HepG2 (cell line): Measurements from ENCODE around the gene AGPAT2. TPM values are rescaled to one million over a fixed set of nuclear protein-coding genes. Genes with fewer than 3 reads are reported as not detected.

Experiments
- EZH2 ChIP-seq: conservative IDR thresholded peaks from 2 replicates; pipeline ENCODE4 v1.6.1; 2012; ENCODE audit warnings: mild to moderate bottlenecking, low read depth, low read length, moderate library complexity
- FOSL2 ChIP-seq: sonication (generic); formaldehyde crosslinking; IDR thresholded peaks from 2 replicates; pipeline ENCODE4 v1.4.0; 2020; ENCODE audit warnings: missing genetic modification reagents
- GATA4 ChIP-seq: sonication (generic); IDR thresholded peaks from 2 replicates; pipeline ENCODE4 v1.6.1; 2016; ENCODE audit warnings: antibody characterized with exemption, low read depth, borderline replicate concordance
- HNF4G ChIP-seq, 2 experiments: sonication (generic) in 1 of 2; formaldehyde crosslinking in 1 of 2; IDR thresholded peaks; 2 replicates each; pipeline versions ENCODE4 v1.4.0 to v1.6.1; 2011 to 2020; ENCODE audit warnings: borderline replicate concordance in 2 of 2, low read depth in 2 of 2, mild to moderate bottlenecking in 2 of 2, low read length in 1 of 2, missing genetic modification reagents in 1 of 2, moderate library complexity in 1 of 2
- MAF1 ChIP-seq: sonication (generic); formaldehyde crosslinking; IDR thresholded peaks from 2 replicates; pipeline ENCODE4 v1.5.0; 2020; ENCODE audit warnings: missing genetic modification reagents, borderline replicate concordance
- NCOA2 ChIP-seq: sonication (generic); formaldehyde crosslinking; IDR thresholded peaks from 2 replicates; pipeline ENCODE4 v1.8.0; 2022; ENCODE audit warnings: inconsistent platforms
- SNAPC2 ChIP-seq: sonication (generic); formaldehyde crosslinking; IDR thresholded peaks from 2 replicates; pipeline ENCODE4 v1.8.1; 2022; ENCODE audit warnings: mild to moderate bottlenecking, missing genetic modification reagents
- SOX6 ChIP-seq, 2 experiments: fragments of 450-650 bp in 1 of 2; sonication (generic) in 1 of 2; formaldehyde crosslinking in 1 of 2; IDR thresholded peaks; 2 replicates each; pipeline versions ENCODE4 v1.4.0 to v1.6.1; 2017 to 2020; ENCODE audit warnings: antibody characterized with exemption in 1 of 2, mild to moderate bottlenecking in 1 of 2, missing genetic modification reagents in 1 of 2
- ZBTB1 ChIP-seq: sonication (generic); formaldehyde crosslinking; IDR thresholded peaks from 2 replicates; pipeline ENCODE4 v1.4.0; 2020; ENCODE audit warnings: missing genetic modification reagents, borderline replicate concordance
- ZNF331 ChIP-seq: sonication (generic); formaldehyde crosslinking; IDR thresholded peaks from 2 replicates; pipeline ENCODE4 v1.4.0; 2020; ENCODE audit warnings: missing genetic modification reagents
- ZNF382 ChIP-seq: sonication (generic); formaldehyde crosslinking; IDR thresholded peaks from 2 replicates; pipeline ENCODE4 v1.5.0; 2020; ENCODE audit warnings: missing genetic modification reagents, mild to moderate bottlenecking, borderline replicate concordance
- ZNF629 ChIP-seq: sonication (generic); formaldehyde crosslinking; conservative IDR thresholded peaks from 2 replicates; pipeline ENCODE4 v1.5.0; 2020; ENCODE audit warnings: missing genetic modification reagents
- ZNF75D ChIP-seq: sonication (generic); formaldehyde crosslinking; IDR thresholded peaks from 2 replicates; pipeline ENCODE4 v1.8.1; 2023; ENCODE audit warnings: missing genetic modification reagents, mild to moderate bottlenecking, borderline replicate concordance
- ZNF775 ChIP-seq: sonication (generic); formaldehyde crosslinking; IDR thresholded peaks from 2 replicates; pipeline ENCODE4 v1.4.0; 2020; ENCODE audit warnings: missing genetic modification reagents, mild to moderate bottlenecking, moderate library complexity, borderline replicate concordance
- ZNF790 ChIP-seq: sonication (generic); formaldehyde crosslinking; IDR thresholded peaks from 2 replicates; pipeline ENCODE4 v1.8.0; 2022; ENCODE audit warnings: missing genetic modification reagents, mild to moderate bottlenecking, borderline replicate concordance
- polyA plus RNA-seq, 8 experiments: library from polyadenylated mRNA; depleted of rRNA in 3 of 8; stranded (reverse) in 7 of 8; unstranded in 1 of 8; fragments of >200 nt; fragmentation: Illumina TruSeq in 4 of 8; extraction: Trizol in 4 of 8; gene quantifications; 2 replicates each; pipeline versions ENCODE4 v1.2.1 to v1.2.3, GENCODE V29; 2011 to 2016; ENCODE audit warnings: low read depth in 4 of 8, missing spikeins in 1 of 8, mixed read lengths in 1 of 8; ENCODE audit not compliant: insufficient read depth in 1 of 8
- total RNA-seq, 5 experiments: library from RNA; depleted of rRNA; stranded (reverse); fragments of >200 nt; fragmentation: Illumina TruSeq; extraction: Trizol; gene quantifications; 2 replicates each; pipeline ENCODE4 v1.2.3, GENCODE V29; 2016; ENCODE audit warnings: low read depth in 1 of 5
- TF ChIP-seq, protein P1 (sequence below): IDR thresholded peaks from 2 replicates; pipeline ENCODE4 v1.6.1; 2016
- TF ChIP-seq, protein P2 (sequence below): sonication (generic); formaldehyde crosslinking; IDR thresholded peaks from 2 replicates; pipeline ENCODE4 v1.5.0; 2020; ENCODE audit warnings: mild to moderate bottlenecking, missing genetic modification reagents
- TF ChIP-seq, protein P3 (sequence below): sonication (generic); formaldehyde crosslinking; IDR thresholded peaks from 2 replicates; pipeline ENCODE4 v1.4.0; 2020; ENCODE audit warnings: low read depth, mild to moderate bottlenecking, missing genetic modification reagents
- TF ChIP-seq, protein P4 (sequence below): sonication (generic); formaldehyde crosslinking; IDR thresholded peaks from 2 replicates; pipeline ENCODE4 v1.4.0; 2020; ENCODE audit warnings: mild to moderate bottlenecking, missing genetic modification reagents

The AGPAT2 gene
- total and polyA plus RNA-seq, 2 of the 13 experiments (the other 11 are each of a cell fraction or from before 2014, with no cell fraction given), result 3.9 to 25.8 TPM

GRCh38 chr9:136697821-136698526, 10.7 kb upstream of the AGPAT2 start (continued):
- TF ChIP-seq FOSL2 (CRISPR knock-in tag) (peak; percentile 51), SOX6 (IDR thresholded peaks at IDR 0.05) (no peak), SOX6 (CRISPR knock-in tag; IDR thresholded peaks at IDR 0.05) (peak; percentile 57), GATA4 (no peak), ZNF775 (CRISPR knock-in tag) (no peak), HNF4G (IDR thresholded peaks at IDR 0.05; ENCODE audit: borderline replicate concordance, low read depth, low read length) (peak; percentile 62; the same call in 1 of the 2 replicates), HNF4G (CRISPR knock-in tag; IDR thresholded peaks at IDR 0.05; ENCODE audit: borderline replicate concordance, low read depth) (no peak), ZBTB1 (CRISPR knock-in tag) (no peak), NCOA2 (CRISPR knock-in tag) (peak; percentile 76), ZNF382 (no peak), ZNF790 (no peak), SNAPC2 (CRISPR knock-in tag) (no peak), EZH2 (no peak), MAF1 (CRISPR knock-in tag) (no peak), ZNF75D (CRISPR knock-in tag) (no peak), ZNF629 (CRISPR knock-in tag) (no peak), ZNF331 (CRISPR knock-in tag) (peak; percentile 46; the same call in 1 of the 2 replicates)
- TF ChIP-seq, protein P1, sequence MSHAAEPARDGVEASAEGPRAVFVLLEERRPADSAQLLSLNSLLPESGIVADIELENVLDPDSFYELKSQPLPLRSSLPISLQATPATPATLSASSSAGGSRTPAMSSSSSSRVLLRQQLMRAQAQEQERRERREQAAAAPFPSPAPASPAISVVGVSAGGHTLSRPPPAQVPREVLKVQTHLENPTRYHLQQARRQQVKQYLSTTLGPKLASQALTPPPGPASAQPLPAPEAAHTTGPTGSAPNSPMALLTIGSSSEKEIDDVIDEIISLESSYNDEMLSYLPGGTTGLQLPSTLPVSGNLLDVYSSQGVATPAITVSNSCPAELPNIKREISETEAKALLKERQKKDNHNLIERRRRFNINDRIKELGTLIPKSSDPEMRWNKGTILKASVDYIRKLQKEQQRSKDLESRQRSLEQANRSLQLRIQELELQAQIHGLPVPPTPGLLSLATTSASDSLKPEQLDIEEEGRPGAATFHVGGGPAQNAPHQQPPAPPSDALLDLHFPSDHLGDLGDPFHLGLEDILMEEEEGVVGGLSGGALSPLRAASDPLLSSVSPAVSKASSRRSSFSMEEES, result peak; percentile 50; the same call in 1 of the 2 replicates
- TF ChIP-seq, protein P2, sequence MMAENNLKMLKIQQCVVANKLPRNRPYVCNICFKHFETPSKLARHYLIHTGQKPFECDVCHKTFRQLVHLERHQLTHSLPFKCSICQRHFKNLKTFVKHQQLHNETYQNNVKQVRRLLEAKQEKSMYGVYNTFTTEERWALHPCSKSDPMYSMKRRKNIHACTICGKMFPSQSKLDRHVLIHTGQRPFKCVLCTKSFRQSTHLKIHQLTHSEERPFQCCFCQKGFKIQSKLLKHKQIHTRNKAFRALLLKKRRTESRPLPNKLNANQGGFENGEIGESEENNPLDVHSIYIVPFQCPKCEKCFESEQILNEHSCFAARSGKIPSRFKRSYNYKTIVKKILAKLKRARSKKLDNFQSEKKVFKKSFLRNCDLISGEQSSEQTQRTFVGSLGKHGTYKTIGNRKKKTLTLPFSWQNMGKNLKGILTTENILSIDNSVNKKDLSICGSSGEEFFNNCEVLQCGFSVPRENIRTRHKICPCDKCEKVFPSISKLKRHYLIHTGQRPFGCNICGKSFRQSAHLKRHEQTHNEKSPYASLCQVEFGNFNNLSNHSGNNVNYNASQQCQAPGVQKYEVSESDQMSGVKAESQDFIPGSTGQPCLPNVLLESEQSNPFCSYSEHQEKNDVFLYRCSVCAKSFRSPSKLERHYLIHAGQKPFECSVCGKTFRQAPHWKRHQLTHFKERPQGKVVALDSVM, result no peak
- TF ChIP-seq, protein P3, sequence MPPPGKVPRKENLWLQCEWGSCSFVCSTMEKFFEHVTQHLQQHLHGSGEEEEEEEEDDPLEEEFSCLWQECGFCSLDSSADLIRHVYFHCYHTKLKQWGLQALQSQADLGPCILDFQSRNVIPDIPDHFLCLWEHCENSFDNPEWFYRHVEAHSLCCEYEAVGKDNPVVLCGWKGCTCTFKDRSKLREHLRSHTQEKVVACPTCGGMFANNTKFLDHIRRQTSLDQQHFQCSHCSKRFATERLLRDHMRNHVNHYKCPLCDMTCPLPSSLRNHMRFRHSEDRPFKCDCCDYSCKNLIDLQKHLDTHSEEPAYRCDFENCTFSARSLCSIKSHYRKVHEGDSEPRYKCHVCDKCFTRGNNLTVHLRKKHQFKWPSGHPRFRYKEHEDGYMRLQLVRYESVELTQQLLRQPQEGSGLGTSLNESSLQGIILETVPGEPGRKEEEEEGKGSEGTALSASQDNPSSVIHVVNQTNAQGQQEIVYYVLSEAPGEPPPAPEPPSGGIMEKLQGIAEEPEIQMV (CRISPR knock-in tag), result no peak
- TF ChIP-seq, protein P4, sequence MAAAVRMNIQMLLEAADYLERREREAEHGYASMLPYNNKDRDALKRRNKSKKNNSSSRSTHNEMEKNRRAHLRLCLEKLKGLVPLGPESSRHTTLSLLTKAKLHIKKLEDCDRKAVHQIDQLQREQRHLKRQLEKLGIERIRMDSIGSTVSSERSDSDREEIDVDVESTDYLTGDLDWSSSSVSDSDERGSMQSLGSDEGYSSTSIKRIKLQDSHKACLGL (CRISPR knock-in tag), result no peak
